Panc1 (cell line): ENCODE data around the gene FIBCD1.

Source experiments
- SIN3A ChIP-seq: IDR thresholded peaks from 2 replicates; pipeline ENCODE4 v1.6.1; 2012; ENCODE audit warnings: low read depth, mild to moderate bottlenecking, low read length, moderate library complexity, borderline replicate concordance; ENCODE audit not compliant: insufficient read depth
- TF ChIP-seq, protein P1 (sequence below): fragments of 450-650 bp; IDR thresholded peaks from 2 replicates; pipeline ENCODE4 v1.5.1; 2017; ENCODE audit warnings: mild to moderate bottlenecking

DNA sequence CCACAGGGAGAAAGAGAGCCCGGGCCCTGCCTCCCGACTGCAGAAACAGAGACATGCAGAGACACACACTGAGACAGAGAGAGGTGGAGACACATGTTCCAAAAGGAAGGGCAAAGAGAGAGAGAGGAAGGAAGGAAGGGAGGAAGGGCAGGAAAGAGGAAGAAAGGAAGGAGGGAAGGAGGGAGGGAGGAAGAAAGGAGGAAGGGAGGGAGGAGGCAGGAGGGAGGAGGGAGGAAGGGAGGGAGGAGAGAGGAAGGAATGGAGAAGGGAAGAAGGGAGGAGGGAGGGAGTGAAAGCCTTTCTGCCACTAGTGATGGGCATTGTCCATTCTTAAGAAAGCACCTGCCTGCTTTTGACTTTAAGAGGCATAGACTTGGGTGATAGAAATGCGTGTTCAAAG lies 31.8 kb upstream of the FIBCD1 start:
- no peak for TF ChIP-seq SIN3A
- TF ChIP-seq, protein P1, sequence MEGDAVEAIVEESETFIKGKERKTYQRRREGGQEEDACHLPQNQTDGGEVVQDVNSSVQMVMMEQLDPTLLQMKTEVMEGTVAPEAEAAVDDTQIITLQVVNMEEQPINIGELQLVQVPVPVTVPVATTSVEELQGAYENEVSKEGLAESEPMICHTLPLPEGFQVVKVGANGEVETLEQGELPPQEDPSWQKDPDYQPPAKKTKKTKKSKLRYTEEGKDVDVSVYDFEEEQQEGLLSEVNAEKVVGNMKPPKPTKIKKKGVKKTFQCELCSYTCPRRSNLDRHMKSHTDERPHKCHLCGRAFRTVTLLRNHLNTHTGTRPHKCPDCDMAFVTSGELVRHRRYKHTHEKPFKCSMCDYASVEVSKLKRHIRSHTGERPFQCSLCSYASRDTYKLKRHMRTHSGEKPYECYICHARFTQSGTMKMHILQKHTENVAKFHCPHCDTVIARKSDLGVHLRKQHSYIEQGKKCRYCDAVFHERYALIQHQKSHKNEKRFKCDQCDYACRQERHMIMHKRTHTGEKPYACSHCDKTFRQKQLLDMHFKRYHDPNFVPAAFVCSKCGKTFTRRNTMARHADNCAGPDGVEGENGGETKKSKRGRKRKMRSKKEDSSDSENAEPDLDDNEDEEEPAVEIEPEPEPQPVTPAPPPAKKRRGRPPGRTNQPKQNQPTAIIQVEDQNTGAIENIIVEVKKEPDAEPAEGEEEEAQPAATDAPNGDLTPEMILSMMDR = no peak
